SK-N-MC (cell line): ENCODE data around the gene ZNF304.

Experiments used
- DNase-seq: peaks from one replicate; pipeline ENCODE4 v3.0.0-alpha.2; 2011; ENCODE audit warnings: low read depth, low spot score
- H3K27ac ChIP-seq: fragments of 200-600 bp; sonication (generic); 2 replicates; pipeline ENCODE4 v1.5.1; 2016; ENCODE audit warnings: mixed run types
- H3K36me3 ChIP-seq: fragments of 200-600 bp; sonication (generic); 2 replicates; pipeline ENCODE4 v1.6.1; 2017; ENCODE audit warnings: antibody characterized with exemption, low read length, mixed read lengths; ENCODE audit not compliant: insufficient read depth
- H3K4me3 ChIP-seq: fragments of 200-600 bp; sonication (generic); 2 replicates; pipeline ENCODE4 v1.5.1; 2016
- H3K9ac ChIP-seq: fragments of 200-600 bp; sonication (generic); 2 replicates; pipeline ENCODE4 v1.8.0; 2017; ENCODE audit warnings: mixed run types, mixed read lengths; ENCODE audit not compliant: insufficient read length
- H3K9me3 ChIP-seq: fragments of 200-600 bp; sonication (generic); 2 replicates; pipeline ENCODE4 v1.6.1; 2017; ENCODE audit warnings: low read depth, mild to moderate bottlenecking, antibody characterized with exemption, low read length, moderate library complexity, mixed read lengths
- EZH2 ChIP-seq: fragments of 200-600 bp; sonication (generic); IDR thresholded peaks from one replicate; pipeline ENCODE4 v1.6.1; 2017; ENCODE audit warnings: antibody characterized with exemption
- FOXP2 ChIP-seq: optimal IDR thresholded peaks from 2 replicates; pipeline ENCODE3; 2011; ENCODE audit warnings: mild to moderate bottlenecking, moderate library complexity; ENCODE audit not compliant: insufficient read depth; ENCODE audit errors: extremely low read length, control extremely low read depth
- POLR2AphosphoS5 ChIP-seq: IDR thresholded peaks from 2 replicates; pipeline ENCODE4 v1.6.1; 2012; ENCODE audit warnings: mild to moderate bottlenecking, low read depth, low read length, borderline replicate concordance

ZNF304 gene

DNA sequence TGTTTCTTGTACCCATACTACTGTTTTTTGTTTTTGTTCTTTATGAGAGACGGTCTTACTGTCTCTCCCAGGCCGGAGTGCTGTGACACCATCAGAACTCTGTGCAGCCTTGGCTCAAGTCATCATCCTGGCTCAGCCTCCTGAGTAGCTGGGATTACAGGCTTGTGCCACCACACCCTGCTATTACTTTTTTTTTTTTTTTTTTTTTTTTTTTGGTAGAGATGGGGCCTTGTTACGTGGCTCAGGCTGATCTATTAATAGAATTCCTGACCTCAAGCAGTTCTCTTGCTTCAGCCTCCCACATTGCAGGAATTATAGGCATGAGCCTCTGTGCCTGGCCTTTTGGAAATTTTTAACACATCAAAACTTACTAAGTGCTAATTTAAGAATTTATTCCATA, 2.9 kb upstream of the ZNF304 start:
- DNase-seq = no peak
- TF ChIP-seq POLR2AphosphoS5 (no peak), FOXP2 (no peak), EZH2 (no peak)
- H3K27ac ChIP-seq = no peak overlapping the region

DNA sequence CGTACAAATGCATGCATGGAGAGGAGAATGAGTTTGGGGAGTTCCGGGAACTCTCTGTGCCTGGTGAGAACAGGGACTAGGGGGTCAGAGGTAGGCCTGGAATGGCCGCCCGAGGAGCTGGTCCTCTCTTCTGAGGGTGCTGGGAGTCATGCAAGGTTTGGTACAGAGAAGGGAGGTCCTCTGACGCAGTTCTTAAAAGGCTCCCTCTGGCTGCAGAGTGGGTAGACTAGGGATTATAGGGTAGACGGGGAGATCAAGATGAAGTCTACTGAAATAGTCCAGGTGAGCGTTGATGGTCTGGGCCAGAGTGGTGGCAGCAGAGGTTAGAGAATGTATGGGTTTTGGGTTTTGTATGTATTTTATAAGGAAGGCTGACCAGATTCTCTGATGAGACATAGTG, 796 bp downstream of the ZNF304 start:
- DNase-seq = no peak
- Histone ChIP-seq H3K9me3 (peaks cover 11% of the 10 kb centered on the region), H3K36me3 (peaks cover 45% of the 10 kb centered on the region), H3K9ac (peak overlapping the region; percentile 91), H3K4me3 (peak overlapping the region; percentile 94), H3K27ac (no peak overlapping the region)
- TF ChIP-seq EZH2 (no peak), FOXP2 (no peak), POLR2AphosphoS5 (no peak)

More for the DNA sequence above, 2.9 kb upstream of the ZNF304 start:
- Histone ChIP-seq H3K36me3 (peaks cover 8% of the 10 kb centered on the region; the same call in 1 of the 2 replicates), H3K9me3 (peaks cover 6% of the 10 kb centered on the region; the same call in 1 of the 2 replicates), H3K9ac (no peak overlapping the region), H3K4me3 (no peak overlapping the region)

DNA sequence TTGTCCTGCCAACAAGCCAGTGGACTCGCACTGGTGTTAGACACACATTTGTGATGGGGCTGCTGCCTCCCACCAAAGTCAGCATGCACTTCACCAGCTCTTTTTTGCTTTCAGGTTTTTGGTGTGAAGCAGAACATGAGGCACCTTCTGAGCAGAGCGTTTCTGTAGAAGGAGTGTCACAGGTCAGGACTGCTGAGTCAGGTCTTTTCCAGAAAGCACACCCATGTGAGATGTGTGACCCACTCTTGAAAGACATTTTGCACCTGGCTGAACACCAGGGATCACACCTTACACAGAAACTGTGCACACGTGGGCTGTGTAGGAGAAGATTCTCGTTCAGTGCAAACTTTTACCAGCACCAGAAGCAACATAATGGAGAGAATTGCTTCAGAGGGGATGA, 4.8 kb downstream of the ZNF304 start:
- Histone ChIP-seq H3K9ac (no peak overlapping the region), H3K36me3 (peaks cover 65% of the 10 kb centered on the region), H3K4me3 (no peak overlapping the region), H3K27ac (no peak overlapping the region), H3K9me3 (peaks cover 9% of the 10 kb centered on the region; the same call in 1 of the 2 replicates)
- TF ChIP-seq EZH2 = no peak
- TF ChIP-seq FOXP2 = no peak
- no peak for TF ChIP-seq POLR2AphosphoS5
- no peak for DNase-seq

DNA sequence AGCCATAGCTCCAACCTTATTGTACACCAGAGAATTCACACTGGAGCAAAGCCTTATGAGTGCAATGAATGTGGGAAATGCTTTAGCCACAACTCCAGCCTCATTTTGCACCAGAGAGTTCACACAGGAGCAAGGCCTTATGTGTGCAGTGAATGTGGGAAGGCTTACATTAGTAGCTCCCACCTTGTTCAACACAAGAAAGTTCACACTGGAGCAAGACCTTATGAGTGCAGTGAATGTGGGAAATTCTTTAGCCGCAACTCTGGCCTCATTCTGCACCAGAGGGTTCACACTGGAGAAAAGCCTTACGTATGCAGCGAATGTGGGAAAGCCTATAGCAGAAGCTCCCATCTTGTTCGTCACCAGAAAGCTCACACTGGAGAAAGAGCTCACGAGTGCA, 6.3 kb downstream of the ZNF304 start:
- Histone ChIP-seq H3K27ac (no peak overlapping the region), H3K9ac (no peak overlapping the region), H3K4me3 (no peak overlapping the region), H3K36me3 (peaks cover 64% of the 10 kb centered on the region), H3K9me3 (peaks cover 9% of the 10 kb centered on the region)
- DNase-seq = no peak
- TF ChIP-seq FOXP2 = no peak
- no peak for TF ChIP-seq EZH2
- no peak for TF ChIP-seq POLR2AphosphoS5

DNA sequence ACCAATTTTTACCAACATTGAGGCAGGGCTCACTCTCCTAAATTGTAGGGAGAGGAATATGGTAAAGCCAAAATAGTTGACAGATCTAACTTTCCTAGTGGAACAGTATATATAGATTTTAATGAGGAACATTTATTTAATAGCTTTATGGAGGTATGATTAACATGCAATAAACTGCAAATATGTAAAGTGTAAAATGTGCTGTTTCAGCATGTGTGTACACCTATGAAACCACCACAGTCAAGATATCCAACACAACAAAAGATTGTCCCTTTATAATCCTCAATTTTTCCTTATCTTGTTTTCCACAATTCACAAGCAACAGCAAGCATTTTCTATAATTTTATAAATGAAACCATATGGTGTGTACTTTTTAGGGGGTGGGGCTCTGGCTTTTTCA, 8.2 kb downstream of the ZNF304 start:
- peaks cover 12% of the 10 kb centered on the region for H3K9me3 ChIP-seq
- TF ChIP-seq FOXP2 = no peak
- TF ChIP-seq EZH2 = no peak
- no peak for TF ChIP-seq POLR2AphosphoS5
- H3K4me3 ChIP-seq = no peak overlapping the region
- no peak overlapping the region for H3K9ac ChIP-seq
- DNase-seq = no peak
- no peak overlapping the region for H3K27ac ChIP-seq
- peaks cover 45% of the 10 kb centered on the region for H3K36me3 ChIP-seq

DNA sequence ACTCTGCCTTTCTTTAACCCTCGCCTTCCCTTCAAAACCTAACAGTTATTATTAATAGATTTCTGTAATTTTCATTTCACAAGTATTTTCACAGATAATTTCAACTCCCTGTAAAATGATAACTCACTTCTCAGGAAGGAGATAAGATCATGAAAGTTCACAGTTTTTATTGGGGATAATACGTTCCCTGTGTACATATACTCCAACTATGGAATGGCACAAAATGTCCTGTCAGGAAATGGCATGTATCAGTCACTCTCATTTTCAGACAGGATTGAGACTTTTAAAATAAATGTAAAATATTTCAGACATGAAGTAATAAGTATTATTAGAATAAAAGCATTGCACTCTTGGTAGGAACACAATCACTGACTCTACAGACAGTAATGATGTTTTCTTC, 11.3 kb downstream of the ZNF304 start:
- H3K9me3 ChIP-seq = peaks cover 3% of the 10 kb centered on the region; the same call in 1 of the 2 replicates
- no peak for TF ChIP-seq FOXP2
- H3K36me3 ChIP-seq = peaks cover 22% of the 10 kb centered on the region
- peak overlapping the region; percentile 95 for H3K4me3 ChIP-seq
- H3K9ac ChIP-seq = peak overlapping the region; percentile 88
- peak overlapping the region; percentile 98 for H3K27ac ChIP-seq
- DNase-seq = no peak

DNA sequence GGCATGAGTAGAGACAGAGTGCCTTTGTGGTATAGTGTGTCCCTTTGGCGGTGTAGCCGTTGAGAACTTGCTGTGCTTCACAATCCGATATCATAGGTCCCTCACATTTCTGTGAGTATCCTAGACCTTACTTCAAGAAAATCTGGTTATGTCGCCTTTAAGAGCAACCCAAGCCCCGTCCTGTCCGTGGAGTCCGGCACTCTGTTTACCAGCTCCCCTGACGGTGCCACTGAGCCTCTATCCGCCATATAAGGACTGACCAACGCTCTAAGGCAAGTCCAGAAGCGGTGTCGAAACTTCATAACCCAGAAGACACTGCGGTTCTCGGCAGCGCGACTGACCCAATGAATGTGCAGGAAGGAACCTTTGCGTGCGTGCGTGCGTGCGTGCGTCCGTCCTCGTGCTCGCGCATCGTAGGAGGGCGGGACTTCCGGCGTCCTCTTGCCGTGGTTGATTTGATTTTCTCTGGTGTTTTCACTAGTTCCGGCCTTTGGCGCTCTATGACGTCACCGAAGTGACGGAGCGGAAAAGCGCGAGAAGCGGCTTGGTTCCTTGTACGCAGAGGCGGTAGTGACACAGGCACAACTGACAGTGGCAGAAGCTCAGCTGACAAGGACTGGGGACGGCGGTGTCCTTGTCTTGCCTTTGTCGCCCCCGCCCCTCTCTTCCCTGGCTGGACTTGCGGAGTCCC, 12.1 kb downstream of the ZNF304 start, which contains the start of the genes TRAPPC2B and ZNF547:
Gene TRAPPC2B, plus strand, starts transcription at position 555 of the 691 bp plus-strand sequence. CDS start 1,283 bp downstream, outside the sequence.
Gene ZNF547, plus strand, starts transcription at position 555 of the 691 bp plus-strand sequence. CDS start 5,005 bp downstream, outside the sequence.
- Histone ChIP-seq H3K9ac (peak within 1 kb of the TSS; percentile 88), H3K36me3 (peaks cover 14% of the 10 kb centered on the region; the same call in 1 of the 2 replicates), H3K27ac (peak within 1 kb of the TSS; percentile 98), H3K4me3 (peak within 1 kb of the TSS; percentile 95), H3K9me3 (peaks cover 3% of the 10 kb centered on the region; the same call in 1 of the 2 replicates)
- TF ChIP-seq POLR2AphosphoS5 (peak; percentile 78), FOXP2 (no peak)
- DNase-seq = peak; percentile 94

DNA sequence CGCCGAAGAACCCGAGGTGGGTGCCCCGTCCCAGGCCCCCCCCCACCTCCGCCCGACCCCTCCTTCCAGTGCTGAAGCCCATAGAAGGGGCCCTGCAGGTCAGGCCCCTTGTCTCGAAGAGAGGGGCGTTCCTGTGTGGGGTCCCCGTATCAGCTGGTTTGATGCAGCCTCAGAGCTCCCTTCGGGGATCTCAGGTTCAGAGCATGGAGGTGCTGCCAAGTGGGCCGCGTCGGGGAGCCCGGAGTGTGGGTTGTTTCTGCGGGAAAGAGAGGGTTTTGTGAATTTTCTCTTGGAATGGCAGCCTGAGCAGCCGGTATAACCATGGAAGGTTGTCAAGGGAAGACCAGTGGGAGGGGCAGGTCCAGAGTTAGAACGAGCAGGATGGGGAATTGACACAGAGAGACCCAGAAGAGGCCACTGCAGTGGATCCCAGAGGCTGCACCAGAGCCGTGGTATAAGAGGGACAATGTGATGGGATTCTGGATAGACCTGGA, 12.7 kb downstream of the ZNF304 start:
- TF ChIP-seq POLR2AphosphoS5 (no peak), FOXP2 (no peak)
- H3K36me3 ChIP-seq = peaks cover 8% of the 10 kb centered on the region; the same call in 1 of the 2 replicates
- peak overlapping the region; percentile 95 for H3K4me3 ChIP-seq
- peak overlapping the region; percentile 79 for H3K27ac ChIP-seq
- DNase-seq = no peak
- H3K9ac ChIP-seq = peak overlapping the region; percentile 88
- peaks cover 3% of the 10 kb centered on the region; the same call in 1 of the 2 replicates for H3K9me3 ChIP-seq
